Mucosa of rectum (tissue), 2 donors: ENCODE data around the gene HACD2.

Source experiments
- H3K27ac ChIP-seq, 2 donors: one replicate each; pipeline ENCODE4 v1.7.0; 2013; ENCODE audit warnings: inconsistent platforms in 2 of 2, low read depth in 2 of 2, low read length in 2 of 2
- H3K27me3 ChIP-seq, 2 donors: one replicate each; pipeline ENCODE4 v1.7.0; 2013; ENCODE audit warnings: low read length in 2 of 2; ENCODE audit not compliant: control insufficient read depth in 2 of 2, insufficient read depth in 2 of 2
- H3K36me3 ChIP-seq, 2 donors: one replicate each; pipeline ENCODE4 v1.7.0; 2013; ENCODE audit warnings: low read length in 2 of 2; ENCODE audit not compliant: control insufficient read depth in 2 of 2, insufficient read depth in 2 of 2
- H3K4me1 ChIP-seq, 2 donors: one replicate each; pipeline ENCODE4 v1.7.0; 2013; ENCODE audit warnings: low read length in 2 of 2, mild to moderate bottlenecking in 1 of 2; ENCODE audit not compliant: control insufficient read depth in 2 of 2, insufficient read depth in 2 of 2
- H3K4me3 ChIP-seq, 2 donors: one replicate each; pipeline ENCODE4 v1.7.0; 2013; ENCODE audit warnings: low read length in 2 of 2
- H3K9ac ChIP-seq, 2 donors: one replicate each; pipeline ENCODE4 v1.7.0; 2013; ENCODE audit warnings: low read length in 2 of 2, low read depth in 1 of 2, mild to moderate bottlenecking in 1 of 2
- H3K9me3 ChIP-seq, 2 donors: one replicate each; pipeline ENCODE4 v1.7.0; 2013; ENCODE audit warnings: low read length in 2 of 2; ENCODE audit not compliant: control insufficient read depth in 2 of 2
- donor health status: healthy.
- donor health status: Normal muscosa, but diverticular disease.

Gene HACD2

GRCh38 chr3:123518892-123519485 lies 65.9 kb downstream of the HACD2 start:
- Histone ChIP-seq H3K9ac (no peak overlapping the region), H3K4me3 (no peak overlapping the region), H3K4me1 (no peaks in the 10 kb centered on the region), H3K36me3 (peaks cover 5 to 6% of the 10 kb centered on the region in 2 donors), H3K27me3 (no peaks in the 10 kb centered on the region), H3K9me3 (no peaks in the 10 kb centered on the region), H3K27ac (no peak overlapping the region)

DNA sequence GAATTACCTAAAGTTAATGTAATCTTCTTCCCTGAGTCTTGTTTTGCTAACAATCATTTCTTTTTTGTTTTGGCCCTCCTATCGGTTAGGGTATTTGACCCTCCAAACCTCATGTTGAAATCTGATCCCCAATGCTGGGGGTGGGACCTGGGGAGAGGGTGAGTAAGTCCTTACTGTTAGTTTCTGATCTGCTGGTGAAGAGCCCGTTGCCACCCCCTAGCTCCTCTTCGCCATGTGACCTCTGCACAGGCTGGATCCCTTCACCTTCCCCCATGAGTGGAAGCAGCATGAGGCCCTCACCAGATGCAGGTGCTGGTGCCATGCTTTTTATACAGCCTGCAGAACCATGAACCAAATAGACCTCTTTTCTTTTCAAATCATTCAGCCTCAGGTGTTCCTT lies 73.1 kb downstream of the HACD2 start:
- H3K27ac ChIP-seq: no peak overlapping the region
- H3K4me1 ChIP-seq: no peaks in the 10 kb centered on the region
- H3K36me3 ChIP-seq: peaks cover 2 to 6% of the 10 kb centered on the region in 2 donors
- no peak overlapping the region for H3K9ac ChIP-seq
- no peaks in the 10 kb centered on the region for H3K27me3 ChIP-seq
- H3K9me3 ChIP-seq: no peaks in the 10 kb centered on the region
- H3K4me3 ChIP-seq: no peak overlapping the region

DNA sequence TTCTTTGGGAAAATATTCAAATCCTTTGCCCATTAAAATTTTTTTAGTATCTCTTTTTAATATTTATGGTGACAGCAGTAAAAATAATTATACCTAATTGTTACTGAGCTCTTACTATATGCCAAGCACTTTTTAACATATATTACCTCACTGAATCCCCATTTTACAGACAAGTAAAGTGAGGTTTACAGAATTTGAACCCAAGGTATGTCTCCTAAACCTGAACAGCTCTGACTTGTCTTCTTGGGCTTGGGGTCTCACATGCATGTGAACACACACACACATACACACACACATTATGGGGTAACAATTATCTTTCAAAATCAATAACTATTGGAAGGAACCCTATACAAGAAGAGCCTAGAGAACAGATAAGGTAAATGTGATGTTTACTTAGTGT lies 73.8 kb downstream of the HACD2 start:
- Histone ChIP-seq H3K9me3 (no peaks in the 10 kb centered on the region), H3K27me3 (no peaks in the 10 kb centered on the region), H3K27ac (no peak overlapping the region), H3K36me3 (peaks cover 2 to 6% of the 10 kb centered on the region in 2 donors), H3K9ac (no peak overlapping the region), H3K4me3 (no peak overlapping the region), H3K4me1 (no peaks in the 10 kb centered on the region)

- H3K27me3 ChIP-seq: no peaks in the 10 kb centered on the region
- H3K4me3 ChIP-seq: no peak overlapping the region
- H3K9ac ChIP-seq: no peak overlapping the region
- no peaks in the 10 kb centered on the region for H3K4me1 ChIP-seq
- no peak overlapping the region for H3K27ac ChIP-seq
- peaks cover 1 to 2% of the 10 kb centered on the region in 2 donors for H3K36me3 ChIP-seq
- no peaks in the 10 kb centered on the region for H3K9me3 ChIP-seq
These were observed 76.7 kb downstream of the HACD2 start for GRCh38 chr3:123508178-123508577.

DNA sequence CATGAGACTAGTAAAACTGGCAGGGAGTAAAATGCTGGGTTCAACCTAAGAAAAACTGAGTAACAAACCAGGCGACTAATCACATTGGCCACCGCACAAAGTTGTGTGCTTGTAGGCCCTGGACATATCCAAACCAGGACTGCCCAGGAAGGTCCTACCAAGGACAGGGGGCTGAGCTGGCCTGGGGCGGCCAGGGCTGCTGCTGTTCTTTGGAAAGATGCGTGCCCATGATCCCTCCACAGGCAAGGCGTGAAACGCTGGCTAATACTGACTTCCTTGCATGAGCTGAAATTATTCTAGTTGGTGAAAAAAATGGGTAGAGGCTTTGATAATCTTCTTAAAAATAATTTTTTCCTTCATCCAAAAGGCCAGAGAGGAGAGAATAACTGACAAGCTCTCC lies 79.0 kb downstream of the HACD2 start:
- no peak overlapping the region for H3K27ac ChIP-seq
- no peaks in the 10 kb centered on the region for H3K27me3 ChIP-seq
- no peak overlapping the region for H3K4me3 ChIP-seq
- peaks cover 0 to 2% of the 10 kb centered on the region in 2 donors for H3K36me3 ChIP-seq
- H3K9ac ChIP-seq: no peak overlapping the region
- H3K4me1 ChIP-seq: no peaks in the 10 kb centered on the region
- no peaks in the 10 kb centered on the region for H3K9me3 ChIP-seq

DNA sequence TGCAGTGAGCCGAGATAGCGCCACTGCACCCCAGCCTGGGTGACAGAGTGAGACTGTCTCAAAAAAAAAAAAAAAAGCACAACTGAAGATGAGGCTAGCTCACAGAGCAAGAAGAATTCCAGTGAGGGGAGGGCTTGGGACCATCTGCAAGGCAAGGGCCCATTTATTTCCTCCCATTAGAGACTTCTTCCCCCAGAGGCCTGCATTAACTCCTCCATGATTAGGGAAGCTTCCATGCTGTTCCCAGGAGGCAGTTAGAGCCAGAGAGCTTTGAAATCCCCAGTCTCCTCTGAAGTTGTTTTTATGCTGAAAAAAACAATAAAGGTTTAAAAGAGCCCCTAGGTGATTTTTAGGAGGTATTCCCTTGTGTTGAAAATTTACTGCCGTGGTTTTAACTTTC lies 81.7 kb downstream of the HACD2 start:
- Histone ChIP-seq H3K36me3 (peaks cover 10% of the 10 kb centered on the region in 2 donors), H3K27me3 (no peaks in the 10 kb centered on the region)

DNA sequence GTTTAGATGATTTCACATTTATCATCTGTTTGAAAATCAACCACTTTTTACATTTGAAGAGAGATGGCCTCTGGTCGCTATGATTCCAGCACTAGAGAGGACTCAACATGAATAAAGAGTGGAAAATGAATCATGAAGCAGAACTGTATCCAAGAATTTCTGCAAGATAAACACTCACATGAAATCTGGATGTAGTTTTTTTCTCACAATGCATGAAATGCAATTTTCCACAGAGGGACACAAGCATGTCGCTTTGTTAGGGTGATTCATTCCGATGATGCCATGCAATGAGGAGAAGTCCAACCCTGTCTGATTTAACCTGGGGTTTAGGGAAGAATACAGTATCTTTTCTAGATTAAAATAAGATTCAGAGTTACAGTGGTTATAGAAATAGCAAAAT lies 85.5 kb downstream of the HACD2 start:
- Histone ChIP-seq H3K9me3 (no peaks in the 10 kb centered on the region), H3K9ac (no peak overlapping the region), H3K4me3 (no peak overlapping the region), H3K36me3 (peaks cover 21 to 24% of the 10 kb centered on the region in 2 donors), H3K4me1 (no peaks in the 10 kb centered on the region), H3K27me3 (no peaks in the 10 kb centered on the region), H3K27ac (no peak overlapping the region)

More for the DNA sequence above, 81.7 kb downstream of the HACD2 start:
- no peak overlapping the region for H3K27ac ChIP-seq
- no peaks in the 10 kb centered on the region for H3K4me1 ChIP-seq
- H3K9me3 ChIP-seq: no peaks in the 10 kb centered on the region
- H3K4me3 ChIP-seq: no peak overlapping the region
- H3K9ac ChIP-seq: no peak overlapping the region

DNA sequence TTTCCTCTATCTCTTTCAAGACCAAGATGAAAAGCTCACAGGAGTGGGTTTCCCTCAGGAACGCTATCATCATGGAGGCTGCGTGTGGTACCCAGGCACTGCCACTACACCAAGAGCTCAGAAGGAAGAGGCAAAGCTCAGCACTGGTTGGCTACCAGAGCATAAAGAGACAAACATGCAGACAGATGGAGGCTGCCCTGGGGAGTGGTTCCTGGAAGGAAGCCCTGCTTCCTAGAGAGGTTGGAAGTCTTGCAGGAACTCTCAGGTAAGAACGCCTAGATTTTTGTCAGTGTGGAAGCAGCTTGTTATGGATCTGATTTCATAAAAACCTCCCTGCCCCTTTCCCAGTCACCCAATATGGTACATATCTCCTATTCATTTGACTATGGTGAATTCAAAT lies 86.1 kb downstream of the HACD2 start:
- Histone ChIP-seq H3K4me1 (no peaks in the 10 kb centered on the region), H3K36me3 (peaks cover 21 to 24% of the 10 kb centered on the region in 2 donors), H3K9me3 (no peaks in the 10 kb centered on the region), H3K27me3 (no peaks in the 10 kb centered on the region), H3K4me3 (no peak overlapping the region), H3K27ac (no peak overlapping the region), H3K9ac (no peak overlapping the region)

GRCh38 chr3:123493912-123494311 lies 90.9 kb downstream of the HACD2 start:
- H3K27me3 ChIP-seq: no peaks in the 10 kb centered on the region
- no peaks in the 10 kb centered on the region for H3K4me1 ChIP-seq
- H3K27ac ChIP-seq: no peak overlapping the region
- no peak overlapping the region for H3K4me3 ChIP-seq
- peaks cover 16 to 28% of the 10 kb centered on the region in 2 donors for H3K36me3 ChIP-seq
- no peak overlapping the region for H3K9ac ChIP-seq
- no peaks in the 10 kb centered on the region for H3K9me3 ChIP-seq

- H3K9me3 ChIP-seq: no peaks in the 10 kb centered on the region
- no peak overlapping the region for H3K27ac ChIP-seq
- H3K36me3 ChIP-seq: peaks cover 3 to 16% of the 10 kb centered on the region in 2 donors
- H3K9ac ChIP-seq: no peak overlapping the region
- no peaks in the 10 kb centered on the region for H3K4me1 ChIP-seq
- no peaks in the 10 kb centered on the region for H3K27me3 ChIP-seq
- H3K4me3 ChIP-seq: no peak overlapping the region
These were observed 92.8 kb downstream of the HACD2 start for GRCh38 chr3:123491966-123492587.
